Esophagus squamous epithelium (tissue), 4 donors: Measurements from ENCODE around the gene ETS1.

Experiments used
- CTCF ChIP-seq, 6 experiments: fragments of 450-650 bp in 4 of 6; fragments of 200-600 bp in 2 of 6; sonication (generic) in 2 of 6; IDR thresholded peaks; one replicate each; pipeline ENCODE4 v1.5.1; 2016 to 2019; ENCODE audit warnings: antibody characterized with exemption in 6 of 6, mild to moderate bottlenecking in 4 of 6, moderate library complexity in 4 of 6
- POLR2A ChIP-seq, 4 donors: fragments of 450-650 bp; IDR thresholded peaks; one replicate each; pipeline ENCODE4 v1.6.1; 2017; ENCODE audit warnings: antibody characterized with exemption in 4 of 4, mild to moderate bottlenecking in 4 of 4, moderate library complexity in 3 of 4

- no peak for TF ChIP-seq CTCF (IDR thresholded peaks at IDR 0.05)
- TF ChIP-seq POLR2A (IDR thresholded peaks at IDR 0.05): no peak
These were observed 110.1 kb downstream of the ETS1 start for GRCh38 chr11:128477278-128477677.
